Measurements from ENCODE around the gene NAV2.

The NAV2 gene

GRCh38 chr11:19746086-19746485 is 33.4 kb downstream of the NAV2 start:
- H3K4me1 Mint-ChIP-seq, result peaks cover 11% of the 10 kb centered on the region
- H3K27me3 Mint-ChIP-seq (ENCODE audit: low read depth, poor library complexity), result no peaks in the 10 kb centered on the region
- no peaks in the 10 kb centered on the region for H3K36me3 Mint-ChIP-seq (ENCODE audit: low read depth)
- no peak for DNase-seq
- H3K9me3 Mint-ChIP-seq, result no peaks in the 10 kb centered on the region
- no peak overlapping the region for H3K27ac Mint-ChIP-seq
- TF ChIP-seq, protein P1, sequence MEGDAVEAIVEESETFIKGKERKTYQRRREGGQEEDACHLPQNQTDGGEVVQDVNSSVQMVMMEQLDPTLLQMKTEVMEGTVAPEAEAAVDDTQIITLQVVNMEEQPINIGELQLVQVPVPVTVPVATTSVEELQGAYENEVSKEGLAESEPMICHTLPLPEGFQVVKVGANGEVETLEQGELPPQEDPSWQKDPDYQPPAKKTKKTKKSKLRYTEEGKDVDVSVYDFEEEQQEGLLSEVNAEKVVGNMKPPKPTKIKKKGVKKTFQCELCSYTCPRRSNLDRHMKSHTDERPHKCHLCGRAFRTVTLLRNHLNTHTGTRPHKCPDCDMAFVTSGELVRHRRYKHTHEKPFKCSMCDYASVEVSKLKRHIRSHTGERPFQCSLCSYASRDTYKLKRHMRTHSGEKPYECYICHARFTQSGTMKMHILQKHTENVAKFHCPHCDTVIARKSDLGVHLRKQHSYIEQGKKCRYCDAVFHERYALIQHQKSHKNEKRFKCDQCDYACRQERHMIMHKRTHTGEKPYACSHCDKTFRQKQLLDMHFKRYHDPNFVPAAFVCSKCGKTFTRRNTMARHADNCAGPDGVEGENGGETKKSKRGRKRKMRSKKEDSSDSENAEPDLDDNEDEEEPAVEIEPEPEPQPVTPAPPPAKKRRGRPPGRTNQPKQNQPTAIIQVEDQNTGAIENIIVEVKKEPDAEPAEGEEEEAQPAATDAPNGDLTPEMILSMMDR (IDR thresholded peaks at IDR 0.05), result no peak
- H3K4me3 Mint-ChIP-seq, result no peak overlapping the region

GRCh38 chr11:19747634-19748033 is 35.0 kb downstream of the NAV2 start:
- H3K9me3 Mint-ChIP-seq, result no peaks in the 10 kb centered on the region
- TF ChIP-seq, protein P1 (IDR thresholded peaks at IDR 0.05), result no peak
- H3K4me1 Mint-ChIP-seq, result peaks cover 11% of the 10 kb centered on the region
- H3K27me3 Mint-ChIP-seq (ENCODE audit: low read depth, poor library complexity), result no peaks in the 10 kb centered on the region
- no peak for DNase-seq
- no peak overlapping the region for H3K4me3 Mint-ChIP-seq
- H3K36me3 Mint-ChIP-seq (ENCODE audit: low read depth), result no peaks in the 10 kb centered on the region
- H3K27ac Mint-ChIP-seq, result no peak overlapping the region

GRCh38 chr11:19751055-19751454 is 38.4 kb downstream of the NAV2 start:
- Mint-ChIP-seq H3K36me3 (ENCODE audit: low read depth) (no peaks in the 10 kb centered on the region), H3K4me3 (no peak overlapping the region), H3K4me1 (peaks cover 11% of the 10 kb centered on the region), H3K27ac (no peak overlapping the region), H3K27me3 (ENCODE audit: low read depth, poor library complexity) (peaks cover 4% of the 10 kb centered on the region), H3K9me3 (no peaks in the 10 kb centered on the region)
- DNase-seq, result no peak
- TF ChIP-seq, protein P1 (IDR thresholded peaks at IDR 0.05), result no peak

DNA sequence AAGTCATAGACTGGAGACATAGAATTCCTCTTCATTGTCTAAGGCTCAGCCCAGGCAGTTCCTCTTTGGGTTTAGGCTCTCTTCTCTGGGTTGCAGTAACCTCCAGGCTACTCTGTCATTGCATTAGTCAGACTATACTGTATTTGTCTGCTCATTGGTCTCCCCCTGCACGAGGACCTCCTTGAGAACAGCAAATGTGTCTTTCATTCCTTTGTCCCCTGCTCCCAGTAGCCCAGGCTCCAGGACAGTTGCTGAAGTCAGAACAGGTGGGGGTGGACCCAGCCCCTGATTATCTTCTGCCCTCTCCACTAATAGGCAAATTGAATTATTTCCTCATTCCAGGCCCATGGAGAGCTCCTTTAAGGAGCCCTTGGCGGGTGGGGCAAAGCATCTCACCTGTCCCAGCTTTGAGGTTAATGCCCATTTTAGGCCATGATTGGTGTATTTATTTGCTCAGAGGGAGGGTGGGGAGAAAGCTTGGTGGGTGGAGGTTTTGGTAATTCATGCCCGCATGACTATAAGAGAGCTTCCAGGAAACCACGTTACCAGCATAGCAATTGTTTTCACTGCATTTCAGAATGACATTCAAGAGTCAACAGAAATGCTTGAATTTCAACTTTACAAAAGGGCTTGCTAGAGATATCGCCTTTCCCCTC is 40.9 kb downstream of the NAV2 start:
- Mint-ChIP-seq H3K4me3 (no peak overlapping the region), H3K36me3 (ENCODE audit: low read depth) (no peaks in the 10 kb centered on the region), H3K27me3 (ENCODE audit: low read depth, poor library complexity) (peaks cover 7% of the 10 kb centered on the region), H3K9me3 (no peaks in the 10 kb centered on the region), H3K4me1 (peaks cover 5% of the 10 kb centered on the region), H3K27ac (no peak overlapping the region)
- TF ChIP-seq, protein P1 (IDR thresholded peaks at IDR 0.05), result no peak
- DNase-seq, result no peak

DNA sequence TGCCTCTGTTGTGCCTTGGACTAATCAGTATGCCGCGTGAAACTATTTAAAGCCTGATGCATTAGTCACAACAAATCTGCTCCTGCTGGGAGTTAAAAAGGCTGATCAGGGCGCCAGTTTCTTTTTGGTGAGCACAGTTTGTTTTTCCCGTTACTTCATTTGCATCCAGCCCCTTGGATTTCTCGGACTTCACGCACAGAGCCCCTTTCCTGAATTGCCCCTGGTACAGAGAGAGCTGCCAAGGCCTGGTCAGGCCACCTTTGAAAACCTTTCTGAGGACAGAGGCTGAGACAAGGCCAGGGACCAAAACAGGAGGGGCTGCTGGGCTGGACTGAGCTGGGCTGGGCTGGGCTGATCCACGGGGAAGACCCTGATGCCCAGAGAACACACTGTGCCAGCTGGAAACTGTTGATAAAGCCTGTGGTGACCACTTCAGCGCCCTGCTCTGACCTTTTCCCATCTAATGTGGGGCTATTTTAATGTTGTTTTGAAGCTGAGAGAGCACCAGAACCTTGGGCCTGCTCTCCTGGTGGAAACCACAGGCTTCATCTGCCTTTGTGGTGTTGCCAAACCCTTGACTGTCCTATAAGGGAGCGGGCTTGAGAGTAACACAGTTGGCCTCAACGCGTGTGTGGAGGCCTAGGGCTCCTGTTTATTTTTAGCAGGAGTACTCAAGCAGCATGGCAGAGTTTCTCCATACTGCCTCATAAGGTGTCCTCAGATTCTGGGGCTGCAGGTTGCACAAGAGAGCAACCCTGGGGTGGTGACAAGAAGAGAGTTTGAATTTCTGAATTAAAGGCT is 44.2 kb downstream of the NAV2 start:
- Mint-ChIP-seq H3K36me3 (ENCODE audit: low read depth) (no peaks in the 10 kb centered on the region), H3K27me3 (ENCODE audit: low read depth, poor library complexity) (peaks cover 7% of the 10 kb centered on the region), H3K9me3 (no peaks in the 10 kb centered on the region), H3K4me1 (peaks cover 5% of the 10 kb centered on the region), H3K4me3 (no peak overlapping the region), H3K27ac (no peak overlapping the region)
- TF ChIP-seq, protein P1 (IDR thresholded peaks at IDR 0.05), result no peak
- DNase-seq, result no peak
